ENCODE data around the gene MC4R. TPM values are rescaled to one million over a fixed set of nuclear protein-coding genes. Genes with fewer than 3 reads are reported as not detected.
A peak's percentile ranks its signal among the peaks of the same experiment; 100 is the strongest.

The MC4R gene
- total and polyA plus RNA-seq, 10 of the 15 experiments (the other 5 are each of a cell fraction or from before 2014, with no cell fraction given) = not detected

DNA sequence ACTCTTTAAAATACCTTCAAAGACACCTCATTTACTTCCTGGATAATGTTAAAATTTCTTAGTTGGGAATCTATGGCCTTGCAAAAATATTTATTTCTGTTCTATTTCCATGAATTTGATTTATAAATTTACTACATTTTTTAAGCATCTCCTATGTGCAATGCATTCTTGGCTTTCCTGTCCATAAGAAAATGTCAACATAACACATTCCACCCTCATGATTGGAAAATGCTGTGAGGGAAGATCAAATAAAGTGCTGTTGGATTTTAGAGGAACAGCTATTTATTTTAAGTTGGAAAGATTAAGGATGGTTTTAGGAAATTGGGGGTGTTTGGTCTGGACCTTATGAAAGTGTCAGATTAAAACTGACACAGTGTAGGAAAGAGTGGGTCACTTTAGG is 45.4 kb upstream of the MC4R start (continued):
- TF ChIP-seq, protein P1, sequence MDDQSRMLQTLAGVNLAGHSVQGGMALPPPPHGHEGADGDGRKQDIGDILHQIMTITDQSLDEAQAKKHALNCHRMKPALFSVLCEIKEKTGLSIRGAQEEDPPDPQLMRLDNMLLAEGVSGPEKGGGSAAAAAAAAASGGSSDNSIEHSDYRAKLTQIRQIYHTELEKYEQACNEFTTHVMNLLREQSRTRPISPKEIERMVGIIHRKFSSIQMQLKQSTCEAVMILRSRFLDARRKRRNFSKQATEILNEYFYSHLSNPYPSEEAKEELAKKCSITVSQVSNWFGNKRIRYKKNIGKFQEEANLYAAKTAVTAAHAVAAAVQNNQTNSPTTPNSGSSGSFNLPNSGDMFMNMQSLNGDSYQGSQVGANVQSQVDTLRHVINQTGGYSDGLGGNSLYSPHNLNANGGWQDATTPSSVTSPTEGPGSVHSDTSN (IDR thresholded peaks at IDR 0.05; ENCODE audit: insufficient replicate concordance, low read depth, low read length) = no peak
- TF ChIP-seq SP1 (IDR thresholded peaks at IDR 0.05; ENCODE audit: low read depth, low read length) (no peak), KDM1A (IDR thresholded peaks at IDR 0.05; ENCODE audit: borderline replicate concordance) (no peak)

DNA sequence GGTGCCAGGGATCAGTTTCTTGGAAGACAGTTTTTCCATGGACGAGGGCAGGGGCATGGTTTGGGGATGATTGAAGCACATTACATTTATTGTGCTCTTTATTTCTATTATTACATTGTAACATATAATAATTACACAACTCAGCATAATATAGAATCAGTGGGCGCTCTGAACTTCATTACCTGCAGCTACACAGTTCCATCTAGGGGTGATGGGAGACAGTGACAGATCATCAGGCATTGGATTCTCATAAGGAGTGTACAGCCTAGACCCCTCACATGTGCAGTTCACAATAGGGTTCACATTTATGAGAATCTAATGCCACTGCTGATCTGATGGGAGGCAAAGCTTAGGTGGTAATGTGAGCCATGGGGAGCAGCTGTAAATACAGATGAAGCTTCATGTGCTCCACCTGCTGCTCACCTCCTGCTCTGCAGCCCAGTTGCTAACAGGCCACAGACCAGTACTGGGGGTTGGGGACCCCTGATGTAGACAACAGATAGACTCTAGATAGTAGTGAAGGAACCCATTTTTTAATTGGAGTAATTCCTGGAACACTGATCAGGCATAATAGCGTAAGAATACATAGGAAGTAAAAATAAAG is 41.5 kb upstream of the MC4R start:
- FAIRE-seq = no peak
- H3K79me2 ChIP-seq (ENCODE audit: control insufficient read depth, insufficient read depth, low read length) = no peaks in the 10 kb centered on the region
- ChIA-PET SMC1A (ENCODE audit: uncharacterized antibody, unreplicated experiment) (interaction anchor here (1.2 to 1.4 kb wide), 2 partner anchors 423 to 425 kb away, joined by 5 read pairs; no protein-coding TSS in a partner anchor), CTCF (interaction anchor here (0.6 to 1.9 kb wide), 12 partner anchors 10 to 938 kb away, joined by 3 to 25 read pairs (median 4); no protein-coding TSS in a partner anchor), POLR2A (no interaction called here), RAD21 (ENCODE audit: unreplicated experiment) (interaction anchor here (1.2 to 1.4 kb wide), 3 partner anchors 418 to 574 kb away, joined by 3 to 9 read pairs (median 7); no protein-coding TSS in a partner anchor)
- no peak overlapping the region for H3K4me3 ChIP-seq
- no peaks in the 10 kb centered on the region for H3K36me3 ChIP-seq (ENCODE audit: control insufficient read depth in 2 of 2, insufficient read depth in 2 of 2, low read length in 1 of 2)
- no TSS peak for BruUV-seq (replicated peaks)
- no peak overlapping the region for H2AFZ ChIP-seq (ENCODE audit: control insufficient read depth, low read depth, low read length)
- no peaks in the 10 kb centered on the region for H4K20me1 ChIP-seq (ENCODE audit: control insufficient read depth, insufficient read depth)
- no peak for DNase-seq (ENCODE audit: low read depth, low spot score)
- no peak overlapping the region for H3K27ac ChIP-seq (ENCODE audit: control insufficient read depth, insufficient read depth)
- H3K9me3 ChIP-seq (replicated peaks; ENCODE audit: control insufficient read depth, insufficient read depth, low read length) = no peaks in the 10 kb centered on the region
- WGBS (ENCODE audit: insufficient coverage, insufficient replicate concordance, low lambda C conversion rate, missing lambda C conversion rate) = 25% methylated on average over 3 of the region's 3 CpGs
- no peak overlapping the region for H3K4me2 ChIP-seq (ENCODE audit: control insufficient read depth, insufficient read depth)
- ATAC-seq = peak; percentile 74
- in situ Hi-C loops (cut with MboI) (loop anchor here (5.0 kb wide), 1 partner anchor 422 kb away; no protein-coding TSS in a partner anchor), intact Hi-C loops (cut with micrococcal nuclease; ENCODE audit: unreplicated experiment) (loop anchor here (1.0 to 10.0 kb wide), 4 partner anchors 324 to 629 kb away; no protein-coding TSS in a partner anchor)
- no peak overlapping the region for H3K9ac ChIP-seq (ENCODE audit: control insufficient read depth, insufficient read depth, low read length)
- H3K27me3 ChIP-seq (replicated peaks in 1 of 2; ENCODE audit: control insufficient read depth in 2 of 2, insufficient read depth in 2 of 2, low read length in 1 of 2) = no peaks in the 10 kb centered on the region
- no peaks in the 10 kb centered on the region for H3K4me1 ChIP-seq (ENCODE audit: control insufficient read depth, insufficient read depth, low read length)
- no peak for TF ChIP-seq ZSCAN29 (IDR thresholded peaks at IDR 0.05)
- no peak for TF ChIP-seq EP300 (IDR thresholded peaks at IDR 0.05; ENCODE audit: borderline replicate concordance in 1 of 2, control insufficient read depth in 1 of 2, low read depth in 2 of 2, low read length in 2 of 2)
- peak; percentile 48; the same call in 1 of the 2 replicates for TF ChIP-seq SMC3 (IDR thresholded peaks at IDR 0.05; ENCODE audit: borderline replicate concordance, low read length)
- no peak for TF ChIP-seq POLR2AphosphoS5 (IDR thresholded peaks at IDR 0.05; ENCODE audit: low read length)
- TF ChIP-seq NFIC (IDR thresholded peaks at IDR 0.05; ENCODE audit: low read depth, low read length) = no peak
- TF ChIP-seq, protein P2, sequence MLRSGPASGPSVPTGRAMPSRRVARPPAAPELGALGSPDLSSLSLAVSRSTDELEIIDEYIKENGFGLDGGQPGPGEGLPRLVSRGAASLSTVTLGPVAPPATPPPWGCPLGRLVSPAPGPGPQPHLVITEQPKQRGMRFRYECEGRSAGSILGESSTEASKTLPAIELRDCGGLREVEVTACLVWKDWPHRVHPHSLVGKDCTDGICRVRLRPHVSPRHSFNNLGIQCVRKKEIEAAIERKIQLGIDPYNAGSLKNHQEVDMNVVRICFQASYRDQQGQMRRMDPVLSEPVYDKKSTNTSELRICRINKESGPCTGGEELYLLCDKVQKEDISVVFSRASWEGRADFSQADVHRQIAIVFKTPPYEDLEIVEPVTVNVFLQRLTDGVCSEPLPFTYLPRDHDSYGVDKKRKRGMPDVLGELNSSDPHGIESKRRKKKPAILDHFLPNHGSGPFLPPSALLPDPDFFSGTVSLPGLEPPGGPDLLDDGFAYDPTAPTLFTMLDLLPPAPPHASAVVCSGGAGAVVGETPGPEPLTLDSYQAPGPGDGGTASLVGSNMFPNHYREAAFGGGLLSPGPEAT (IDR thresholded peaks at IDR 0.05; ENCODE audit: low read depth) = no peak
- TF ChIP-seq ATF7 (IDR thresholded peaks at IDR 0.05; ENCODE audit: low read depth) = no peak
- TF ChIP-seq RELA (IDR thresholded peaks at IDR 0.05; ENCODE audit: borderline replicate concordance, partially characterized antibody) = no peak
- no peak for TF ChIP-seq POLR2A (IDR thresholded peaks at IDR 0.05; ENCODE audit: low read depth, low read length)
- no peak for TF ChIP-seq ZZZ3 (IDR thresholded peaks at IDR 0.05; ENCODE audit: control insufficient read depth, insufficient read length, low read depth)
- TF ChIP-seq MEF2B (IDR thresholded peaks at IDR 0.05; ENCODE audit: partially characterized antibody, poor library complexity, severe bottlenecking) = no peak
- TF ChIP-seq RAD21 (IDR thresholded peaks at IDR 0.05; ENCODE audit: insufficient read depth, low read depth, low read length) = peak; percentile 46
- no peak for TF ChIP-seq NRF1 (conservative IDR thresholded peaks at IDR 0.05; ENCODE audit: low read depth, low read length)
- TF ChIP-seq HDGF (IDR thresholded peaks at IDR 0.05) = no peak
- no peak for TF ChIP-seq WRNIP1 (IDR thresholded peaks at IDR 0.05; ENCODE audit: borderline replicate concordance, low read depth, low read length)
- TF ChIP-seq MTA3 (IDR thresholded peaks at IDR 0.05; ENCODE audit: borderline replicate concordance, low read length) = no peak
- TF ChIP-seq POU2F2 (IDR thresholded peaks at IDR 0.05; ENCODE audit: borderline replicate concordance, low read depth, low read length) = no peak
- TF ChIP-seq NFYB (IDR thresholded peaks at IDR 0.05; ENCODE audit: insufficient read depth, low read depth, low read length) = no peak

Data from GM12878 (cell line).